Stimulated activated CD8-positive, alpha-beta memory T cell treated with anti-CD3 and anti-CD28 coated beads, Interleukin-12 subunit alpha, Interleukin-12 subunit beta, amount 100 ng/mL, for 4 hours (primary cell): Measurements from ENCODE around the gene ITPKB.
"Not testable (repeated sequence)": the region's sequence is repeated elsewhere in the genome, so short reads cannot be mapped to it uniquely, and the experiment has no call there.

Experiments
- DNase-seq: peaks from one replicate; pipeline ENCODE4 v3.0.0-alpha.2; 2020; ENCODE audit warnings: low read depth

Gene ITPKB

DNA sequence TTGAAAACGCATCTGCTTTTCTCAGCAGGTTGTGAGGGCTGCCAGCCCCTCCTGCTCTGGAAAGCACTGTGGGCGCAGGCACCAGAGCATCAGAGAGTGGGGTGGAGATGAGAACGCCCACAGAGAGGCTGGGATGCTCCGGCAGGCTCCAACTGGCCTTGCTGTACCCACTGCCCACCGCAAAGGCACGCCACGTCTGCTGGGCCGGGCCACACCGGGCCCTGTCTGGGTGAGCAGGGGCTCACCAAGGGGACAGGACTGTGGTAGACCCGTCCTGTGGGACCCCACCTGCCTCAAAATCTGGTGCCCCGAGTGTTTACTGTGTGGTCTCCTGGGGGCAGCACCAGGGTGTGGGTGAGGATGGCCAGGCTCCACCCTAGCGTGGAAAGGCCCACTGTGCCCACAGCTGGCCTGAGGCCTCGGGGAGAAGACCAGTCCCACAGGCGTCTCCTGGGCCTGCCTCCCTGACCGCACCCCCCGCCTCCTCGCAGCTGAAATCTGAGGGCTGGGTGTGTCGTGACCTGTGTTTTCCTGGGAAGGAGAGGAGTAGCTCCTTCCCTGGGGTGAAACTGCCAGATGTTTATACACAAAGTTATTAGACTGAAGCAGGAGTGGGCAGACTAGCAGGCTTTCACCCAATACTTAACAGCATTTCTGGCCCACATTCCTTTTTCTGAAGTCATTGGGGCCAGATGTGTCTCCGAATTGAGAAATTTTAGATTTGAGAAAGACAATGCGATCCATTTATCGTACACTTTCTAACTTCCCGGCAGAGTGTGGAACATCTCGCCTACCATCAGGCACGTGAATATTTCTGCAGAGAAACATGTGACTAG is 136.7 kb downstream of the ITPKB start:
- no peak for DNase-seq

DNA sequence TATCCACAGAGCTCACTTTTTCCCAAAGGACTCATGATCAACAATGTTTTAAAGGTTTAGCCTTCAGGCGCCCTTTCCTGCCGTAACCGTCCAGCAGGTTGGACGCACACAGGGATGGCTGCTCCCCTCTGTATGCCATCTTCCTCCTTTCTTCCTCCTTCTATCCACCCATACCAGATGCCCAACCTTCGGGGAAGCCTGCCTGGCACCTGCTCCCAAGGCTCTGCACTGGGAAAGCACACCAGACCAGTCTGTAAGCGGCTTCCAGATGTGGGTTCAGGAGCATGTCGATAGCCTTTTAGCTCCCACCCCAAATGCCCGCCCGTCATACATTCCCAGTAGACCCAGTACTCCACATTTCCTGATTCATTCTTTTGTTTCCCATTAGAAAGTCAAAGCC is 137.6 kb downstream of the ITPKB start:
- no peak for DNase-seq

DNA sequence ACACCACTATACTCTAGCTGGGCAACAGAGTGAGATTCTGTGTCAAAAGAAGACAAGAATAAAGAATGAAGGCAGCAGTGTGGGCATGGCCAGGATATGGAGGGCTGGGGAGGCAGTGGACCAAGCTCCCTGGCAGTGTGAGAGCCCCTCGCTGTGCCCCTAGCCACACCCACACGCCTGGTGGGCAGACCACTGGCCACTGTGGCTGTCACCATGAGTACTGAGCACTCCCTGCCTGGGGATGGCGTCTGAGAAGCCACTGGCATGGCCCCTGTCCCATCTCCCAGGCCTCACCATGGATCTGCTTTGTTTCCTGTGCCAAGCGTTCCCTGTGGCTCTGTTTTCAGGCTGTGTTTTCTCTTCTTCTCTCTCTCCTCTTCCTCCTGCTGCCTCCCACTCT is 138.8 kb downstream of the ITPKB start:
- DNase-seq: no peak

DNA sequence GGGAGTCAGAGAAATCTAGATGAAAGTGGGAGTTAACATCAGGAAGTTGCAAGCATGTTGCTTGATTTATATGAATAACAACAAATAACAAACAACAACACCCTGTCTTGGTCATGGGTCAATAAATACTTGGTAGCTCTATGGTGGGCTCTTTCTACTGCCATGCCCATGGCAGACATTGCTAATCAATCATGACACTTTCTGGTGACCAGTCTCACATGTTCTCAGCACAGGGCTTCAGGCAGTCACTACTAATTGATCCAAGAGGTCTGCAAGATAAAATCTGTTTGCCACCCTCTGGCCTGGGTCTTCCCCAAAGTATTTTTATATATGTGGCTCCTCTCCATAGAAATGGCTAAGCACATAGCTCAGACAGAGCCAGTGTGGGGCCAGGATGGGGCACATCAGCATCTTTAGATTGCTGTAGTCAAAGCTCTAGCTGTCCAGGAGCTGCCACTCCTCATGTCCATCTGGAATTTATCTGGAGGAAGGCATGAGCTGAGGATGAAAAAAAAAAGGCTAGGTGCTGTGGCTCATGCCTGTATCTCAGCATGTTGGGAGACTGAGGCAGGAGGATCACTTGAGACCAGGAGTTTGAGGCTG is 139.3 kb downstream of the ITPKB start:
- DNase-seq: no peak

DNA sequence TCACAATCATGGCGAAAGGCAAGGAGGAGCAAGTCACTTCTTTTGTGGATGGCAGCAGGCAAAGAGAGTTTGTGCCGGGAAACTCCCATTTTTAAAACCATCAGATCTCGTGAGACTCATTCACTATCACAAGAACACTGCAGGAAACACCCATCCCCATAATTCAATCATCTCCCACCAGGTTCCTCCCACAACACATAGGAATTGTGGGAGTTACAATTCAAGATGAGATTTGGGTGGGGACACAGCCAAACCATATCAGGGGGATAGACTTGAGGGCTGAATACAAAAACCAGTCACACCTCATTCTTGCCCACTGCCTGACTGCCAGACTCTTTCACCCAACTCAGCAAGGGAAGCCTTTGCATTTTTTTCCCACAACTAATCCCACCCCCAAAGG is 140.1 kb downstream of the ITPKB start:
- not testable (repeated sequence) for DNase-seq

DNA sequence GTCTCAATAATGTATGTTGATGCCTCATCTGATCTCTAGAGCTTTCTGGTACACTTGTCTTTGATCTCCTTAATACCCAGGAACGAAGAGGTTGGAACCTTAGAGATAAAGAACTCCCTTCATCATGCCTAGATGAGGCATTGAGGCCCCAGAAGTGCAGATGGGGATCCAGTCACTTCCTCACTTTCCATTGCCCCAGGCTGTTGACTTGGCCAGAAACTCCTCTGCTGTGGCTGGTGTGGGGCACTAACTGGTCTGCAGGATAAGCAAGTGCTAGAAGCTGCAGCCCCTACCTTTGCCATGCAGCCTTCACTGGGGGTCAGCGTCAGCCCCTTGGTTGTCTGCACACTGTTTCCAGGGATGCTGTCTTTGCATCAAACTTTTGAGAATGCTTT is 140.6 kb downstream of the ITPKB start:
- DNase-seq: no peak

DNA sequence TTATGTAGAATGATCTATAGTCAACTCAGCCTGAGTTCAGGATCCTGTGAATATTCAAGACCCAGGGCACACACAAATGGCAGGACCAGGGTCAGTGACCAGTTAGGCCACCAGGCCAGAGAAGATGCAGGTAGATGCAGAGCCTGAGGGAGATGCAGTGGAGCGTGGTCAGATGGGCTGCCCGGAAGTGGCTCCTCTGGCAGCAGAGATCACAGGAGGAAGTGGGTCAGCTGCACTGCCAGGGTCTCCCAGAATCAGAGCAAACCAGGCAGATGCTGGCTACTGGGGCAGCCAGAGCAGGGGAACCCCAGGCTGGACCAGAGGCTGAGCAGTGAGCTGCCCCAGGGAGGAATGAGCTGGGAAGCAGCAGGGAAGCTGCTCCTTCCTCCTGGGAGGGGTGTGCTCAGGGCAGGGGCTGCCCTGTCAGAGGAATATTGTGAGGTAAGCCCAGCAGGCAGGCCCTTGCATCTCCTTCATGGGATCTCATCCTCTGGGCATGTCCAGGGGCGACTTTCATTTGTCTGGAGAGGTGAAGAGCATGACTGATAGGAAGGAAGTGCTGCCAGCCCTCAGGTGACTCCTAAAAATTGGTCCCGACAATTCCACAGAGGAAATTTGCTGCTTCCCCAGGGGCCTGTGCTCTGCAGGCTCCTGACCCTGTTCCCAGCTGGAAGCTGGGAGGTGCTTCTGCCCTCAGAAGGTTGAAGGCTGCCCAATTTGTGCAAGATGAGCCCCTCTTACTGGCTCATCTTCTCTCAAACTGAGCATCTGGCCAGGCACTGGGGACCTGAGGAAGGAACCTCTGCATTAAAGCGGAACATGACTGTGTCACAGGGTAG is 141.2 kb downstream of the ITPKB start:
- DNase-seq: no peak

DNA sequence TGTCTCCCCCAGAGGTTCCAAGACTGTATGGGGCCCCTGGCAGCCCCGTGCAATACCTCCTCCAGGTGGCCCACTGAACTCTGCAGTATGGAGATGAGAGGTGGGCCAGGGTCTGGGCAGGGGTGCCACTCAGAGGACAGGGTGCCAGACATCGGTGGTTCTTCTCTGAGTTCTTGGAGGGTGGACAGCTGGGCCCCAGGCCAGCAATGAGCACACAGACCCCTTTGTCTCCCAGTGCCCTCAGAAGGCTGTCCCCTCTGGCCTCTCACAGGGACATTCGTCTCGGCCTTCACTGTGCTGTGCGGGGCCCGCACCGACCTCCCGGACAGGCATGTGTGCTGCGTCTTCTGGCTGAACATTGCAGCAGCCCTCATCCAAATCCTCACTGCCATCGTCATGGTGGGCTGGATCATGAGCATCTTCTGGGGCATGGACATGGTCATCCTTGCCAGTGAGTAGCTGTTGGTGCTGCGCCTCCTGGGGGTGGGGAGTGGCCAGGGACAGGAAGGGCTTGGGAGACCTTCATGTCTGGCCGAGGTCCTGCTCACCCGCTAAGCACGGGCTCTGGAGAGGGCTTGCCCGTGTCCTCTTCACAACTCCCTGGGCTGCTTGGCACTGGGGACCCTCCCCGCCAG is 142.4 kb downstream of the ITPKB start:
- no peak for DNase-seq

DNA sequence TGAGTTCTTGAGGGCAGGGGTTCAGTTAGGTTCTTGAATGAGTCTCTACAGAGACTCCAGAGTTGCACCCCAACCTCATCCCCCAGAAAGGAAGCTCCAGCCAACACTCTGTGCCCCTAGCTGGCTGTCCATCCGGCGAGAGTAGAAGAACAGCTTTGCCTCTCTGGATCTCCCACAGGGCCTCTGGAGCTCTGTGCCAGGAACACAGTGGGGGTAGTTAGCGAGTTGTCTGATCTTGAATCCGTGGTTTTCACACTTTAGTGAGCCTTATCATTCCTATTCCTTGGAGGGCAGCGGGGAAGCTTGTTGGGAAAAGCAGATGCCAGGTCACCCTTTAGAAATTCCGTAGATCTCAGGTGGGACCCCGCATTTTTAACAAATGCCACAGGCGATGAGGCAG is 145.5 kb downstream of the ITPKB start:
- no peak for DNase-seq

DNA sequence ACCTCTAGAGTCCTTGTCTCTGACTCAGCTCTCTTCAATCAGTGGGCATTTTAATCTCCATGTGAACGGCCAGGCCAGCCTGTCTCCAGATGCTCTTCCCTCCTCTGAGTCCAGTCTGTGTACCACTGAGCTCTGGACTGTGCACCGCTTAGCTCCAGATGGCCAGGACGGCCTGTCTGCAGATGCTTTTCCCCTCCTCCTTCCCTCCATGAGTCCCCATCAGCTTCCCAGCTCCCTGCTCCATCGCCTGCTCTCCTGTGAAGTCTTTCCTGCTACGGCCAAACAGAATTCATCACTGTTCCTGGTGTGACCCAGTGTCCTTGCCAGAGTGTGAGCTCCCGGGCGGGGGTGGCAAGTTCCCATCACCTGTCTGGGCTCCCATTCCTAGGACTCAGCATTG is 148.5 kb downstream of the ITPKB start:
- no peak for DNase-seq

DNA sequence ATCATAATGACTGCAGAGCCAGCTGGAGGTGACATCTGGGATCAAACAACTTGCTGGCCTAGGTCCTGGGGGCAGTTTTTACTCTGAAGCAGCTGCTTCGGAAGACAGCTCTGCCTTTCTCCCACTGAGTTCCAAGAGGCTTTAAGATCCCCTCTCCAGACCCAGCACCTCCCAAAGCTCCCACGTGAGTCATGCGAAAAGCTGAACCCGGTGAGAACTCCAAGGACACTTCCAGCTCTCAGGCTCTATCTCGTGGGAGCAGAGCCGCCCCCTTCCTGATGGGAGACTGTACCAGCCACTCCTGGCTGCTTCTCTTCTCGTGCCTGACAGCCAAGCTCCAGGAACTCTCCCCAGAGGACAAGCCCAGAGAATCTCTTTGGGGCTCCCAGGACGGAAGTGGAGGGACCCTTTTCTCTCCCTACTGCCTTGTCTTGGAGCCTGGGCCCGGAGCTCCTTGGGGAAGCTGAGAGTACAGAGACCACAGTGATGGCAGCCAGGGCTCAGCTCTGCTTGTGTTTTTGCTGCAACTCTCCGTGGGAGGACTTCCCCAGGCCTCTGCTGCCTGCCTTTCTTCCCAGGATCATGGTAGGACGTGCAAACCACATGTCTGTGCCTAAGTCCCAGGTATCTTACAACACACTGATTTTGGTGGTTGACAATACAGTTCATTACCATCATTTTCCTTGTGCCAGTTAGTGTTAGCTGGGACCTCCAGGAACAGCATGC is 149.9 kb downstream of the ITPKB start:
- no peak for DNase-seq

DNA sequence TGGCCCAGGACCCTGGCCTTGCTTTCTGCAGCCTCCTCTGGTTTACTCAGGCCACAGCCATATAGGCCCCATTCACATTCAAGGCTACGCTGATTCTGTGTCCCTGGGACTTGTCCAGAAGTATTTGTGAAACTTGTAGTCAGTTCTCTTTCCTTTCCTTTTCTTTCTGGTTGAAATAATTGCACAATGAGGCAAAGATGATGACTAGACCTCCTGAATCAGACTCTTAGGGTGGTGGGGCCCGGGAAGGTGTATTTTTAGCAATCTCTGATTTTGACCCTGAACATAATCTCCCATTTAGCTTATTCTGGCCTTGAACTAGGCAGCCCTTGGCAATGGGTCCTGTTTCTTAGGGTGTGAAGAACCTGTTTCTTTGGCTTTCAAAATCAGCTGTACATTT is 150.6 kb downstream of the ITPKB start:
- DNase-seq: no peak

DNA sequence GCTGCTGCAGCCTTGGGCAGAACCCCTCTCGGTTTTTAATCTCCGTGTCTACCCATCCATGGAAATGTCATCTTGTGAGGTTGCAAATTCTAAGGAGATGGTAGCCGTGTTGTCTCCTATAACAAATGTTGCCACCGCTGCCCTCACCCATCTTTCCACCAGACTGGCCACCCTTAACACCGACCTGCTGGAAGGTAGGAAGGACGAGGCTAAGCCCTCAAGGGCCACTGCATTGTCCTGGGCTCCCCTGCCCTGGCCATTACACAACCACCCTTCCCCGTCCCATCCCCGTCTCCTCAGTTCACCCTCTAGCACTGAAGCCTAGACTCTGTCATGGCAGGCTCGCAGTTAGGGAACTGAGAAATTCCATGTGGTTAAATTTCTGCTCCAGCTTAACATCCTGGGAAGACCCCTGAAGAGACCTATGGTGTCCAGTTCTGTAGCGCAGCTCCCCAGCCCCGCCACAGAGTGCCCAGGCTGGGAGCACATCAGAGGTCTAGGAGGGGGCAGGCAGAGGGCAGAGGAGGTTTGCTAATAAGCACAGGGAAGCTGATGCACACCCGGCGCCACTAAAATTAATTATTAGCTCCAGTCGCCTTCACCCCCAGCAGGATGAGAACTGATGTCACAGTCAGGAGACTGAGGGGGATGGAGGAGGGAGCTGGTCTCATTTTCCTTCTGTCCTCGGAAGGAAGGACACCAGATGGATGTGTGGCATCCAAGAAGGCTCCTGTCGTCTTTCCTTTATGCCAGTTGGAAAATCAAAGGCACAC is 152.2 kb downstream of the ITPKB start:
- DNase-seq: no peak

DNA sequence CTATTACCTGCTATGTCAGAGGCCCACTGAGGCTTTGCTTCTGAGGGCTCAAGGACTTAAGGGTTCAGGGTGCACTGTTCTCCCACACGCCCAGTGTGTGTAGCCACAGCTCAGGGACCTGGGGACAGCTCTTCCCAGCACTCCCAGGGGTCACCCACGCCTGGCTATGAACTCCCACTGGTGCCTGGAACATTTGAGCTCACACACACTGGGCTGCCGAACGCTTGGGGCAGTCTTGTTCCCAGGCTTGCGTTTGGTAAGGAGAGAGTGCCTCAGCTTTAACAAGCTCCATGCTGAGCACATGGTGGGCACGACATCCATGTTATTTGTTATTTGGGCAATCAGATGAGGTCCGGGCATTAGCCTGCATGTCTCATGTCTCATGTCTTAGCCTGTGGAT is 153.0 kb downstream of the ITPKB start:
- no peak for DNase-seq

DNA sequence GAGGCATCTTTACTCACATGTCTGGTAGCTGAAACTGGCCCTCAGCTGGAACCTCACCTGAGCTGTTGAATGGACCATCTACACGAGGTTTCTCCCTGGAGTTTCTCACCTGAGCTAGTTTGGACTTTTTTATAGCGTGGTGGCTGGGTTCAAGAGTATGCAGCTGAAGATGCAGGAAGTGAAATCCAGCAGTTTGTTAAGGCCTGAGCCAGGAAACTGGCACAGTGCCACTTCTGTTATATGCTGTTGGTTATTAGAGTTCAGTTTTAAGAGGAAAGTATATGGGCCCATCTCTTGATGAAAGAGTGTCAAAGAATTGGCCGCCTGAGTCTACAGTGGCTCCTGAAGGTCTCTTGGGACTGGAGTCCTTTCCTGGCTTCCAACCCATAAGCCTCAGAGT is 154.9 kb downstream of the ITPKB start:
- no peak for DNase-seq

DNA sequence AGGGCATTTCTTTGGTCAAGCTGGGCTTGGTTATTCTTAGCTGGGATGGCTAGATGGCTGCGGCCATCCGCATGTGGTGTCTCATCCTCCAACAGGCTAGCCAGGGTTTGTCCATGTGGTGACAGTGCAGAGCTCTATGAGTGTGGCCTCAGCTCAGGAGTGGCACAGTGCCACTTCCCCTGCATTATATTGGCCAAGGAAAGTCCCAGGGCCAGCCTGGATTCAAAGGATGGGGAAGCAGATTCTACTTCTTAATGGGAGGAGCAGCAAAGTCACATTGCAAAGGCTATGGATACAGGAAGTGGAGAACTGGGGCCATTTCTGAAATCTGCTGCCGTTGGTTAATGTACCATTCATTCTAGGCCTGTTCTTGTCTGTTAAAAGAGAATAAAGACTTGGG is 156.1 kb downstream of the ITPKB start:
- DNase-seq: no peak
